NCI-H2171 treated with DMSO at 0.1 percent for 48 hours (cell line): ENCODE results near the gene METTL16.
"Not testable (repeated sequence)": the region's sequence is repeated elsewhere in the genome, so short reads cannot be mapped to it uniquely, and the experiment has no call there.

Source experiments
- DNase-seq: peaks from one replicate; lab custom pipeline; 2025; lab: John Stamatoyannopoulos, UW

METTL16 gene, protein sequence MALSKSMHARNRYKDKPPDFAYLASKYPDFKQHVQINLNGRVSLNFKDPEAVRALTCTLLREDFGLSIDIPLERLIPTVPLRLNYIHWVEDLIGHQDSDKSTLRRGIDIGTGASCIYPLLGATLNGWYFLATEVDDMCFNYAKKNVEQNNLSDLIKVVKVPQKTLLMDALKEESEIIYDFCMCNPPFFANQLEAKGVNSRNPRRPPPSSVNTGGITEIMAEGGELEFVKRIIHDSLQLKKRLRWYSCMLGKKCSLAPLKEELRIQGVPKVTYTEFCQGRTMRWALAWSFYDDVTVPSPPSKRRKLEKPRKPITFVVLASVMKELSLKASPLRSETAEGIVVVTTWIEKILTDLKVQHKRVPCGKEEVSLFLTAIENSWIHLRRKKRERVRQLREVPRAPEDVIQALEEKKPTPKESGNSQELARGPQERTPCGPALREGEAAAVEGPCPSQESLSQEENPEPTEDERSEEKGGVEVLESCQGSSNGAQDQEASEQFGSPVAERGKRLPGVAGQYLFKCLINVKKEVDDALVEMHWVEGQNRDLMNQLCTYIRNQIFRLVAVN

DNA sequence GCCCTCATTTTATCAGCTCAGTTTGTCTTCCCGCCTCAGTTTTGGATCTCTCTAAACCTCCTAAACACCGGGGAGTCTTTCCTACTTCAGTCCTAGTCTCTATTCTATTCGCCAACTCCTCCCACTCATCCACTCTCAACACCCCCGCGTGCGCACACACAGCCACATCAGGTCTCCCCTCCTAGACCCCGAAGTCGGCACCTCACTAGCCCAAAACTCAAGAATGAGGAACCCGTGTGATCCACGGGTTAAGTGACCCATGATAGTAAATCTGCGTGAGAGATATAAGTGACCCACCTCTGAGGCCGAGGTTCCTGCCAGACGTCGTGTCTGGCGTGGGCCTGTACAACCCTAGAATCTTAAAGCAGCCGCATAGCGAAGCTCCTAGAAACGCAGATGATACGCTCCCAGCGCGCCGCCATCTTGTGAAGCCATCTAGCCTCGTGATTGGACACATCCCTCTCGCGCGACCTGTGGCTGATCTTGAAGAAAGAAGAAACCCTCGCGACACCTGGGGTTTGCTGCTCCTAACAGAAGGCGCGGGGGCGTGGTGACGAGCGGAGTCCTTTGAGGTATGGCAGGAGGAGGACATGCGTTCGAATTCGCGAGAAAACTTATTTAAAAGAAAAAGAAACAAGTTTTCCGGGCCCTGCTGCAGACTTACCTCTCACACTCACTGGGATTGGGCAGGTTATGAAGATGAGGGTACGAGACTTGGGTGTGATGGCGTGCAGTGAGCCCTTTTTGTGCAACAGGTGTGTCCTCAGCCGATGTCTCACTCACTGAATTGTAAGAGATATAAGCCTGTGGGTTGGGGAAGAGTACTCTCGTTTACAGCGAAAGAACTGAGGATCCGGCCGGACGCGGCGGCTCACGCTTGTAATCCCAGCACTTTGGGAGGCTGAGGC, at the start of gene METTL16:
Gene METTL16 (minus strand): TSS at position 427 of the 908 bp plus-strand sequence. CDS start 9,557 bp downstream, outside the sequence.
- DNase-seq, result peak; percentile 99

DNA sequence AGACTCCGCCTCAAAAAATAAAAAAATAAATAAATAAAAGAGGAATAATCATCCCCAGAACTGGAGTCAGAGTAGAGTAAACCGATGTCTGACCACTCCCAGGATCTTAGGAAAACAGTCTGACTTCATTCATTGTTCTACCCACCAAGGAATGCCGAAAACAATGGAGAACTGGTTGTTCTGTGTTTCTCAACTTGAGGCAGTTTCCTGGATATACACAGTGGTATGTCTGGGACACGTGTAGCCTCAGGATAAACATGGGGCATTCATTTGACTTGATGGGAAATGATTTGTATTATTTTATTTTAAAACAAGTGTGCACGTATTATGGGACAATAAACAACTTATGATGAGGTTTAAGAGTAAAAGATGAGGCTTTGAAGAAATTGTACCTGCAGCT, 49.0 kb upstream of the METTL16 start:
- no peak for DNase-seq

DNA sequence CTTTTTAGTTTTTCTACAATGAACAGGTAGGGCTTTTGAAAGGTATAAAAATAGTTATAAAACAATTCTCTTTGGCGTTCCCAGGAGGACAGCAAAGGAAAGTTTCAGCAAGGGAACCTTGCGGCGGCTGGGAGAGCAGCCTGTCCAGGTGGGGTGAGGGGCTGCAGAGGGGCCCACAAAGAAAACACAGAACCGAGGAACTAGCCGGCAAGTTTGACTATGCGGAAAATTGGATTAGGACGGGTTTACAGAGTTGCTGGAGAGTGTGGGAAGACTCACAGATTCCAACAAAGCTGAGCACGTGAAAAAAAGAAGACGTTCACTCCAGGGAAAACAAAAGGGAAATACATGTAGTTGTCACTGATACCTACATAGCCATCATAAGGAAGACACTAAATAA, 40.2 kb upstream of the METTL16 start:
- DNase-seq, result no peak

DNA sequence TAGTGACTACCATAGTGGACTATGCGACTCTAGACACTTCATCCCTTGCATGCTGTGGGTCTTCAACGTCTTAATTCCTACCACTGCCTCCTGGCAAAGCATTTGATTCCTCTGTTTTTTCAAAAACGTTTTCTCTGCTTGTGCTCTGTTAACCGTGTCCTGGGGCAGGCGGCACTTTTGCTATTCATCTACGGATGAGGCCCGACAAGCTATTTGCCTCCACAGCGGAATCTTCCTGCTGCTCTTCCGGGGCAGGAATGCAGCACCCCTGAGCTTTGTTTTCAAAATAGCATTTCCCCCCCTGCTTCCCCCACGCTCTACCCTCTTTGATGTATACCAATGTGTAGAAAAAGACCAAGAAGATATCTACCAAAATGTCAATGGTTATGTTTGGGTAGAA, 39.8 kb upstream of the METTL16 start:
- DNase-seq, result no peak

DNA sequence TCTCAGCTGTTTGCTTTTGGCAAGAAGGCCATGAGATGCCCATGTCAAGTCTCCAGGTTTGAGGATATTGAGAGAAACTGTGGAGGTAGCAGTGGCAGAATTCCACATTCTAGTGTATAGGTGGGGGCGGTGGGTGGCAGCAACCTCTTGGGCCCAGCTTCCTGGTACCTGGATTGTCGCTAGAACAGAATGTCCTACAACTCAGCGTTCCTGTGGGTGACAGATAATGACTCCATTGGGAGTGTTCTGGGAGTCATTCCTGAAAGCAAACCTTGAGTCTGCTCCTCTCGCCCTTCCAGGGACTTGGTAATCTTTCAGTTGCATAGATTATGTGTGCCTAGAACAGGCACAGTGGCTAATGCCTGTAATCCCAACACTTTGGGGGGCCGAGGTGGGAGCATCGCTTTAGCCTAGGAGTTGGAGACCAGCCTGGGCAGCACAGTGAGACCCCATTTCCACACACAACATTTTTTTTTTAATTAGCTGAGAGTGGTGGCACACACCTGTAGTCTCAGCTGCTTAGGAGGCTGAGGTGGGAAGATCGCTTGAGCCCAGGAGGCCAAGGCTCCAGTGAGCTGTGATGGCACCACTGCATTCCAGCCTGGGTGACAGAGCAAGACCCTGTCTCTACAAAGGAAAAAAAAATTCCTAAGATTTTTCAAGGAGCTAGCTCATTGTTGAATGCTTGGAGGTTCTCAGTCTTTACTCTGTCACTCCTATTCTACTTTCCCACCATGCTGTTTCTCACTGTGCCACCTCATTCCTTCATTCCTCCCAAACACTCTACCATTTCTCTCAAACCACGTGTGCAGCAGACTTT, 37.9 kb upstream of the METTL16 start:
- no peak for DNase-seq

DNA sequence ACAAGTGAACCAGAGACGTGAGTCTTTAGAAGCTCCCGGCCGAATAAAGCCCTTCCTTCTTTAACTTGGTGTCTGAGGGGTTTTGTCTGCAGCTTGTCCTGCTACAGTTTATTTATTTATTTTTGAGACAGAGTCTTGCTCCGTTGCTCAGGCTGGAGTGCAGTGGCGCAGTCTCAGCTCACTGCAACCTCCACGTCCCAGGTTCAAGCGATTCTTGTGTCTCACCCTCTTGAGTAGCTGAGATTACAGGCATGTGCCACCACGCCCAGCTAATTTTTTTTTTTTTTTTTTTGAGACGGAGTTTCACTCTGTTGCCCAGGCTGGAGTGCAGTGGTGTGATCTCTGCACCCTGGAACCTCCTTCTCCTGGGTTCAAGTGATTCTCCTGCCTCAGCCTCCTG, 36.3 kb upstream of the METTL16 start:
- peak; percentile 38 for DNase-seq

DNA sequence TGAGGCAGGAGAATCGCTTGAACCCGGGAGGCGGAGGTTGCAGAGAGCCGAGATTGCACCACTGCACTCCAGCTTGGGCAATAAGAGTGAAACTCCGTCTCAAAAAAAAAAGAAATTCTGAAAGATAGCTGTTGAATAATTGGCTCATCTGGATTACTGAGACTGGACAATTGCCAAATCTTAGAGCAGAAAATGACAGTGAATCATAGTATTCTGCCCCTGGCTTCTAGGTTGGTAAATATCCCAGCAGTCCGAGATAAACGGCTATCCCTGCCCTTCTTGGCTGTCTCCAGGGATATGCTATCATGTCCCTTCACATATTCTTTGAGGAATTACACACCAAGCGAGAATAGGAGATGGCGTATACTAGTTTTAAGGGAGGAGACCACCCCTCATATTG, 35.5 kb upstream of the METTL16 start:
- peak; percentile 12 for DNase-seq

DNA sequence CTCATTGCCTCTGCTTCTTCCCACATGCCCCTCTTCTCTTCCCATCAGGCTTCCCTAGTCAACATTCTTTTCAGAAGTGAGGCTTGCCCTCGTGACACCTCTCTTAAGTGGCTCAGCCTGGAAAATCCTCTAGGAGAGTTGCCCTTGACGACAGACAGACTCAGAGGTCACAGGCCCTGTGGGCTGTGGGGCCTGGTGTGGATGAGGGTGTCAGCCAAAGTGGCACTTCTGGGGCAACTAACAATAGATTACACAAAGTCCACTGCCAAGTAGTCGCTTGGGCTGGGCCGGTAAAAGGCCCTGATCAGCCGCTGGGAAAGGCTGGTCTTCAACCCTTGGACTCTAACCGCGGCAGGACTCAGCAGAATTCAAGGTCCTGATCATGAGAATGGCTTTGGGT, 33.7 kb upstream of the METTL16 start:
- DNase-seq, result no peak

DNA sequence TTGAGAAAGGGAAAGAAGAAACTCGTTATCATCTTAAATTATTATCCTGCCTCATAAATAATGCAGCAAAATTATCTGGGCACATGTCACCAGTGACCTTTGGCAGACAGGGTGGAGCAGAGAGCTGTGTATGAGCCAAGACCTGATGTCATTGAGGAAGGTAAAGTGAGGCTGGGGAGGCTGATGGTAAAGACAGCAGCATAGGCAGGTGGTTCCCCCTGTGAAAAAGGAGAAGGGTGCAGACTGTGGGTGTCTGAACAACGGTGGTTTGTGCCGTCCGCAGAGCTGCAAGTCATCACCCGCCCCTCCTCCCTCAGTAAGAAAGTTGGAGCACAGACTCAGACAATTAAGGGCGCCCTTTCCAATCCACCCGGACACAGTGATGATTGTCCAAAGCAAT, 30.8 kb upstream of the METTL16 start:
- peak; percentile 31 for DNase-seq

DNA sequence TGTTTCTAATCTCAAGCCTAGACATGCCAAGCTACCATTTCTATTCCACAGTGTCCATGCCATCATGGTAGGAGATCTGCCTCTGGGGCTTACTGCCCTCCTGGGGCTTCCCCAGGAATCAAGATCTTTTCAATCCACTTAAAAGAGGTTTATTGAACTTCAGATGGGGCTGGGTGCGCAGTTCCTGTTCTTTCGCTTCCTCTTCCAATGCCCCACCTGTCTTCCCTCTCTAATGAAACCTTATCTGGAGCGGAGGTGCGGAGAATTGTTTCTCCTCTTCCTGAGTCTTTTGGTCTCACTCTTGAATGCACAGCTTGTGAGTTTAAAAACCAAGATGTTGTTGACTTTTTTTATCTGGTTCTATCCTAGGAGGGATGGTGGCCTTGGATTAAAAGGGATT, 30.4 kb upstream of the METTL16 start:
- DNase-seq, result no peak

DNA sequence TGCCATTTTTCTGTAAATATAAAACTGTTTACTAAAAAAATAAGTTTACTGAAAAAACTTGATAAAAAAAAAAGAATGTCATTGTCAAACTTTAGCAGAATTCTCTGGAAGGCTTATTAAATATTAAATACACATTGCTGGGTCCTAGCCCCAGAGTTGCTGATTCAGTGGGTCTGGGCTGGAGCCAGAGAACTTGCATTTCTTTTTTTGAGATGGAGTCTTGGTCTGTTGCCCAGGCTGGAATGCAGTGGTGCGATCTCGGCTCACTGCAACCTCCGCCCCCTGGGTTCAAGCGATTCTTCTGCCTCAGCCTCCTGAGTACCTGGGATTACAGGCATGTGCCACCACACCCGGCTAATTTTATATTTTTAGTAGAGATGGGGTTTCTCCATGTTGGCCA, 25.9 kb upstream of the METTL16 start:
- DNase-seq, result not testable (repeated sequence)

DNA sequence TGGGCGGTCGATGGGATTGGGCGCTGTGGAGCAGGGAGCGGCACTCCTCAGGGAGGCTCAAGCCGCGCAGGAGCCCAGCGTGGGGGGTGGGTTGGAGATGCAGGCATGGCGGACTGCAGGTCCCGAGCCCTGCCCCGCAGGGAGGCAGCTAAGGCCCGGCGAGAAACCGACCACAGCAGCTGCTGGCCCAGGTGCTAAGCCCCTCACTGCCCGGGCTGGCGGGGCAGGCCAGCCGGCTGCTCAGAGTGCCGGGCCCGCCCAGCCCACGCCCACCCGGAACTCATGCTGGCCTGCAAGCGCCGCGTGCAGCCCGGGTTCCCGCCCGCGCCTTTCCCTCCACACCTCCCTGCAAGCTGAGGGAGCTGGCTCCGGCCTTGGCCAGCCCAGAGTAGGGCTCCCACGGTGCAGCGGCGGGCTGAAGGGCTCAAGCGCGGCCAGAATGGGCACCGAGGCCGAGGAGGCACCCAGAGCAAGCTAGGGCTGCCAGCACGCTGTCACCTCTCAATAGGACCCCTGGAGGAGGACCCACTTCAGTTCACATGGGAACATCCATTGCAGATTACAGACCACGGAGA, 20.5 kb upstream of the METTL16 start:
- no peak for DNase-seq

DNA sequence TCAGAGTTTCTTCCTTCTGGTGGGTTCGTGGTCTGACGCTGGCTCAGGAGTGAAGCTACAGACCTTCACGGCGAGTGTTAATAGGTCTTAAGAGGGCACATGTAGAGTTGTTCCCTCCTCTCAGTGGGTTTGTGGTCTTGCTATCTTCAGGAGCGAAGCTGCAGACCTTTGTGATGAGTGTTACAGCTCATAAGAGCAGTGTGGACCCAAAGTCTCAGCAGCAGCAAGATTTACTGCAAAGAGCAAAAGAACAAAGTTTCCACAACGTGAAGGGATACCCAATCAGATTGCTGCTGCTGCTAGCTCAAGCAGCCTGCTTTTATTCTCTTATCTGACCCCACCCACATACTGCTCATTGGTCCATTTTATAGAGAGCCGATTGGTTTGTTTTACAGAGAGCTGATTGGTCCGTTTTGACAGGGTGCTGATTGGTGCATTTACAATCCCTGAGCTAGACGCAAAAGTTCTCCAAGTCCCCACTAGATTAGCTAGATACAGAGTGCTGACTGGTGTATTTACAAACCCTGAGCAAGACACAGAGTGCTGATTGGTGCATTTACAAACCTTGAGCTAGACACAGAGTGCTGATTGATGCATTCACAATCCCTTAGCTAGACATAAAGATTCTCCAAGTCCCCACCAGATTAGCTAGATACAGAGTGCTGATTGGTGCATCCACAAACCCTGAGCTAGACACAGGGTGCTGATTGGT, 19.7 kb upstream of the METTL16 start:
- DNase-seq, result not testable (repeated sequence)

DNA sequence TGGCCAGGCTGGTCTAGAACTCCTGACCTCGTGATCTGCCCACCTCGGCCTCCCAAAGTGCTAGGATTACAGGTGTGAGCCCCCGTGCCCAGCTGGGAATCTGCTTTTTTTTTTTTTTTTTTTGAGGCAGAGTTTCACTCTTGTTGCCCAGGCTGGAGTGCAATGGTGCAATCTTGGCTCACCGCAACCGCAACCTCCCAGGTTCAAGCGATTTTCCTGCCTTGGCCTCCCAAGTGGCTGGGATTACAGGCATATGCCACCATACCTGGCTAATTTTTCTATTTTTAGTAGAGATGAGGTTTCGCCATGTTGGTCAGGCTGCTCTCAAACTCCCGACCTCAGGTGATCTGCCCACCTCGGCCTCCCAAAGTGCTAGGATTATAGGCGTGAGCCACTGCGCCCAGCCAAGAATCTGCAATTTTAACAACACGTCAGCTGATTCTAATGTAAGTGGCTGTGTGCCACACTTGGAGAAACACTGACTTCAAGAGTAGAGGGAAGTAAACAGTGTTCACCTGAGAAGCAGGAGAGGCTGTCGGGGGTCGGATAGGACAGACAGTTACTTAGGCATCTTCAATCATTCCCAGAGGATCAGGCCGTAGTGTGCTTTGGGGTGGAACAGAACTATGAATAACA, 10.2 kb upstream of the METTL16 start:
- not testable (repeated sequence) for DNase-seq

DNA sequence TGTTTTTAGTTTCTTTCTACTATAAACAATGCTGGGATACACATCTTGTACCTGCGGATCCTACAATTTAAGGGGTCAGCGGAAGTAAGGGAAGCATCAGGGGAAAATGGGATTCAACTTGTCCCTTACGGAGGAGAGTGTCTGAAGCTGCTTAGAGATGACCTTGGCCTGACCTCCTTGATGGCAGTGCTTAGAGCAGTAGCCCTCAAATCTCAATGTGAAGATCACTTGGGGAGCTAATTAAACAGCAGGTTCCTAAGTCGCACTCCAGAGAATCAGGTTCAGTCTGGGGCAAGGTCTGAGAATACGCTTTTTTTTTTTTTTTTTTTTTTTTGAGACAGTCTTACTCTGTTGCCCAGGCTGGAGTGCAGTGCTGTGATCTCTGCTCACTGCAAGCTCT, 9.6 kb upstream of the METTL16 start:
- no peak for DNase-seq

DNA sequence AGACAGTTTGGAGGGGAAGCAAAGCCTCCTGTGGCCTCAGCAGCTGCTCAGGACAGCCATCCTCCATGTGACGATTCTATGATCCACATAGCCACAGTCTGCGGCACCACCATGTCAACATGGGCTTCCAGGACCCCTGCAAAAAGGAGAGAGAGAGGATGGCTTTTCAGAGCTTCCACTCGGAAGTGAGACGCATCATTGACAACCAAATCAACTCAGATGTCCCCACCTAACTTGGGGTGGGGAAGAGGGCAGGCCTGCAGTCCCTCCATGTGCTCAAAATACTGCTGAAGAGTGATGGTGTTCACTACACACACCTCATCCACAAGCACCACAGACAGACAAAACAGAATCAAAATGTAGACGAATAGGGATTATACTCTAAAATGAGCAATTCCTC, 5.9 kb upstream of the METTL16 start:
- no peak for DNase-seq

DNA sequence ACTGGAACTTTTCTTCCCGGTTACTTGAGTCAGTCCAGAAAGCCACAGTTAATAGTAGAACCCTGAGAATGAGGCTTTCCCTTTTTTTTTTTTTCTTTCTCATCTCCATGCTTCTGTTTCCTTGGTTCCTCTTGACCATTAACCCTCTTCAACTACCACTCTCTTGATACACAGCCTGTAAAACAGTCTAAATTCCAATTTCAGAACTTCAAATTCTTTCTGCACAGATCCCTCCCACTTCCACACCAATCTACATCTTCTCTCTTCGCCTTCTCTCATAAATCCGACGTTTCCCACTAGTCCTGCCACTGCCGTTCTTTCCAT, 588 bp downstream of the METTL16 start:
- DNase-seq, result no peak

DNA sequence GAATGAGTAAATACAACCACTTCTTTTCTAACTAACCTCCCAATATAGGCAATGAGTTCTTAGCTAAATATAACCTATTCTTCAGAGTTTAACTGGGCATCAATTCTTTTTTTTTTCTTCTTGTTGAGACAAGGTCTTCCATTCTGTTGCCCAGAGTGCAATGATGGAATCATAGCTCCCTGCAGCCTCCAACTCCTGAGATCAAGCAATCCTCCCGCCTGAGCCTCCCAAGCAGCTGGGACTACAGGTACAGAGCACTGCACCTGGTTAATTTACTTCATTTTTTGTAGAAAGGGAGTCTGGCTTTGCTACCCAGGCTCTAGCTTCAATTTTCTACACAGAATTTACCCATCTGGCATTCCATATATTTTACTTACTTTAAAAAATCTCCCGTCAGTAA, 1.1 kb downstream of the METTL16 start:
- no peak for DNase-seq

DNA sequence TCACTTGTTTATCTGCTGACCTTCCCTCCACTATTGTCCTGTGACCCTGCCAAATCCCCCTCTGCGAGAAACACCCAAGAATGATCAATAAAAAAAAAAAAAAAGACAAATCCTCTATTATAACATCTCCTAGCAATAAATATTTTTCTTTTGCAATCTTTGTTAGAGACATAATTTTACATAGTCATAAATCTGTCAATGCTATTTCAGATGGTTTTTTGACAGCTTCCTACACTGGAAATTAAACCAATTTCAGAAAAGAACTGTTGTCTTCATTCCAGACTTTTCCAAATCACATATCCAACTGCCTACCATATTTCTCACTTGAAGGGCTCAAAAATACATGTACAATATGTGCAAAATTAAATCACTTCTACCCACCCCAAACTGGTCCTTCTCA, 3.7 kb downstream of the METTL16 start:
- DNase-seq, result no peak

DNA sequence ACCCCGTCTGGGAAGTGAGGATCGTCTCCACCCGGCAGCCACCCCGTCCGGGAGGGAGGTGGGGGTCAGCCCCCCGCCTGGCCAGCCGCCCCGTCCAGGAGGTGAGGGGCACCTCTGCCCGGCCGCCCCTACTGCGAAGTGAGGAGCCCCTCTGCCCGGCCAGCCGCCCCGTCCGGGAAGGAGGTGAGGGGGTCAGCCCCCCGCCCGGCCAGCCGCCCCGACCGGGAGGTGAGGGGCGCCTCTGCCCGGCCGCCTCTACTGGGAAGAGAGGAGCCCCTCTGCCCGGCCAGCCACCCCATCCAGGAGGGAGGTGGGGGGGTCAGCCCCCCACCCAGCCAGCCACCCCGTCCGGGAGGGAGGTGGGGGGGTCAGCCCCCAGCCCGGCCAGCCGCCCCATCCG, 4.7 kb downstream of the METTL16 start:
- not testable (repeated sequence) for DNase-seq

DNA sequence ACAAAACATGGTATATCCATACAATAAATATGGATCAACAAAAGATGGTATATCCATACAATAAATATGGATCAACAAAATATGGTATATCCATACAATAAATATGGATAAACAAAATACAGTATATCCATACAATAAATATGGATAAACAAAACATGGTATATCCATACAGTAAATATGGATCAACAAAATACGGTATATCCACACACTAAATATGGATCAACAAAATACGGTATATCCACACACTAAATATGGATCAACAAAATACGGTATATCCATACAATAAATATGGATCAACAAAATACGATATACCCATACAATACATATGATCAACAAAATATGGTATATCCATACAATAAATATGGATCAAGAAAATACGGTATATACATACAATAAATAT, 8.1 kb downstream of the METTL16 start:
- DNase-seq, result no peak
